Neural progenitor cell (in vitro differentiated cells): ENCODE results near the gene NT5DC2. TPM values are rescaled to one million over a fixed set of nuclear protein-coding genes. Genes with fewer than 3 reads are reported as not detected.

Source experiments
- DNase-seq: peaks from one replicate; pipeline ENCODE4 v3.0.0-alpha.2; 2016; ENCODE audit warnings: low spot score
- H2AFZ ChIP-seq: fragments of 200-600 bp; sonication (generic); replicated peaks from 2 replicates; pipeline ENCODE4 v1.6.1; 2016; ENCODE audit warnings: antibody characterized with exemption
- H3F3A ChIP-seq: fragments of 200-600 bp; sonication (generic); 2 replicates; pipeline ENCODE4 v1.6.1; 2016; ENCODE audit warnings: antibody characterized with exemption, low read depth
- H3K27ac ChIP-seq: fragments of 200-600 bp; sonication (generic); 2 replicates; pipeline ENCODE4 v1.5.1; 2016; ENCODE audit warnings: mild to moderate bottlenecking
- H3K27me3 ChIP-seq: fragments of 200-600 bp; sonication (generic); 2 replicates; pipeline ENCODE4 v1.6.1; 2016; ENCODE audit warnings: mild to moderate bottlenecking, moderate library complexity
- H3K36me3 ChIP-seq: fragments of 200-600 bp; sonication (generic); 2 replicates; pipeline ENCODE4 v1.5.1; 2016
- H3K4me1 ChIP-seq: fragments of 200-600 bp; sonication (generic); 2 replicates; pipeline ENCODE4 v1.6.1; 2016; ENCODE audit warnings: mixed run types
- H3K4me2 ChIP-seq: fragments of 200-600 bp; sonication (generic); 2 replicates; pipeline ENCODE4 v1.6.1; 2016
- H3K4me3 ChIP-seq: fragments of 200-600 bp; sonication (generic); 2 replicates; pipeline ENCODE4 v1.5.1; 2016
- H3K79me2 ChIP-seq: fragments of 200-600 bp; sonication (generic); 2 replicates; pipeline ENCODE4 v1.6.1; 2016; ENCODE audit warnings: low read depth
- H3K9ac ChIP-seq: fragments of 200-600 bp; sonication (generic); 2 replicates; pipeline ENCODE4 v1.6.1; 2016
- H3K9me3 ChIP-seq: fragments of 200-600 bp; sonication (generic); 2 replicates; pipeline ENCODE4 v1.5.1; 2016; ENCODE audit warnings: low read depth
- H4K20me1 ChIP-seq: fragments of 200-600 bp; sonication (generic); 2 replicates; pipeline ENCODE4 v1.6.1; 2016; ENCODE audit warnings: low read depth
- H3K27ac Mint-ChIP-seq: 3 replicates; pipeline ENCODE4 v1.8.0; 2021; ENCODE audit warnings: mixed read lengths
- H3K27me3 Mint-ChIP-seq: 2 replicates; pipeline ENCODE4 v1.8.0; 2022; ENCODE audit warnings: low read depth, mild to moderate bottlenecking, inconsistent platforms, moderate library complexity, mixed read lengths; ENCODE audit not compliant: insufficient read depth
- H3K36me3 Mint-ChIP-seq: 3 replicates; pipeline ENCODE4 v1.8.0; 2021; ENCODE audit warnings: mixed read lengths
- H3K4me1 Mint-ChIP-seq: 3 replicates; pipeline ENCODE4 v1.8.0; 2021; ENCODE audit warnings: mixed read lengths
- H3K4me3 Mint-ChIP-seq: 3 replicates; pipeline ENCODE4 v1.8.0; 2021; ENCODE audit warnings: mild to moderate bottlenecking, moderate library complexity, mixed read lengths
- H3K9me3 Mint-ChIP-seq: 3 replicates; pipeline ENCODE4 v1.8.0; 2020; ENCODE audit warnings: mixed read lengths
- CTCF ChIP-seq: fragments of 200-600 bp; sonication (generic); IDR thresholded peaks from 2 replicates; pipeline ENCODE4 v1.5.1; 2017; ENCODE audit warnings: antibody characterized with exemption, mild to moderate bottlenecking
- EZH2 ChIP-seq: fragments of 200-600 bp; sonication (generic); IDR thresholded peaks from 2 replicates; pipeline ENCODE4 v1.6.1; 2017; ENCODE audit warnings: antibody characterized with exemption, mild to moderate bottlenecking, moderate library complexity
- EZH2phosphoT487 ChIP-seq: fragments of 200-600 bp; sonication (generic); IDR thresholded peaks from 2 replicates; pipeline ENCODE4 v1.6.1; 2017; ENCODE audit warnings: antibody characterized with exemption
- total RNA-seq: library from RNA; depleted of rRNA; stranded (reverse); fragments of >200 nt; gene quantifications from 2 replicates; pipeline ENCODE4 v1.2.3, GENCODE V29; 2015; ENCODE audit warnings: low replicate concordance

NT5DC2 gene
- total RNA-seq, 1 donor from 2014 or later: 210 TPM

- no peaks in the 10 kb centered on the region for H3K79me2 ChIP-seq
- no peaks in the 10 kb centered on the region for H3K36me3 ChIP-seq
- no peaks in the 10 kb centered on the region for H3K9me3 Mint-ChIP-seq
- peaks cover 4% of the 10 kb centered on the region for H4K20me1 ChIP-seq
- H3K9me3 ChIP-seq: no peaks in the 10 kb centered on the region
- no peak for TF ChIP-seq EZH2phosphoT487
- TF ChIP-seq CTCF: no peak
- TF ChIP-seq EZH2: no peak
- H3K27ac ChIP-seq: no peak overlapping the region
- no peaks in the 10 kb centered on the region for H3K27me3 ChIP-seq
- H3K27ac Mint-ChIP-seq: no peak overlapping the region
- no peak overlapping the region for H3K4me3 Mint-ChIP-seq
- no peaks in the 10 kb centered on the region for H3K36me3 Mint-ChIP-seq
- peaks cover 6% of the 10 kb centered on the region for H3K4me1 ChIP-seq
- no peak overlapping the region for H2AFZ ChIP-seq
- peaks cover 7% of the 10 kb centered on the region for H3F3A ChIP-seq
- H3K9ac ChIP-seq: no peak overlapping the region
- H3K27me3 Mint-ChIP-seq: peaks cover 6% of the 10 kb centered on the region
- DNase-seq: no peak
- H3K4me3 ChIP-seq: no peak overlapping the region
- H3K4me1 Mint-ChIP-seq: peaks cover 4% of the 10 kb centered on the region
- no peak overlapping the region for H3K4me2 ChIP-seq
These were observed 35.3 kb downstream of the NT5DC2 start for GRCh38 chr3:52498137-52499054.

GRCh38 chr3:52495777-52496602, 37.7 kb downstream of the NT5DC2 start:
- TF ChIP-seq EZH2 (no peak), EZH2phosphoT487 (no peak), CTCF (no peak)
- no peaks in the 10 kb centered on the region for H3K9me3 Mint-ChIP-seq
- no peak for DNase-seq
- Histone ChIP-seq H3K36me3 (no peaks in the 10 kb centered on the region), H3K4me3 (no peak overlapping the region), H4K20me1 (peaks cover 11% of the 10 kb centered on the region), H3K9me3 (no peaks in the 10 kb centered on the region), H3K27ac (no peak overlapping the region), H3F3A (peaks cover 7% of the 10 kb centered on the region), H3K27me3 (no peaks in the 10 kb centered on the region), H3K9ac (no peak overlapping the region), H3K4me1 (peaks cover 6% of the 10 kb centered on the region), H2AFZ (no peak overlapping the region), H3K4me2 (no peak overlapping the region), H3K79me2 (no peaks in the 10 kb centered on the region)
- H3K4me3 Mint-ChIP-seq: no peak overlapping the region
- H3K4me1 Mint-ChIP-seq: peaks cover 10% of the 10 kb centered on the region
- H3K27ac Mint-ChIP-seq: no peak overlapping the region
- peaks cover 7% of the 10 kb centered on the region for H3K36me3 Mint-ChIP-seq
- H3K27me3 Mint-ChIP-seq: peaks cover 4% of the 10 kb centered on the region

- Mint-ChIP-seq H3K9me3 (no peaks in the 10 kb centered on the region), H3K4me3 (peak within 1 kb of the TSS; percentile 11), H3K27me3 (peaks cover 6% of the 10 kb centered on the region), H3K4me1 (peaks cover 10% of the 10 kb centered on the region), H3K36me3 (peaks cover 8% of the 10 kb centered on the region), H3K27ac (no peak within 1 kb of the TSS)
- no peak within 1 kb of the TSS for H2AFZ ChIP-seq
- TF ChIP-seq EZH2 (no peak), CTCF (no peak), EZH2phosphoT487 (no peak)
- no peak for DNase-seq
- H4K20me1 ChIP-seq: peaks cover 18% of the 10 kb centered on the region
- no peaks in the 10 kb centered on the region for H3K79me2 ChIP-seq
- H3K36me3 ChIP-seq: no peaks in the 10 kb centered on the region
- no peak within 1 kb of the TSS for H3K9ac ChIP-seq
- no peaks in the 10 kb centered on the region for H3K27me3 ChIP-seq
- no peak within 1 kb of the TSS for H3K4me3 ChIP-seq
- H3F3A ChIP-seq: peaks cover 7% of the 10 kb centered on the region
- no peaks in the 10 kb centered on the region for H3K9me3 ChIP-seq
- peak within 1 kb of the TSS; percentile 53 for H3K27ac ChIP-seq
- H3K4me1 ChIP-seq: peaks cover 6% of the 10 kb centered on the region
- no peak within 1 kb of the TSS for H3K4me2 ChIP-seq
These were observed 38.7 kb downstream of the NT5DC2 start, which contains the start of gene STAB1 for GRCh38 chr3:52494886-52495495. Gene STAB1 (plus strand): TSS chr3:52495338. CDS start chr3:52495414, 76 bp downstream.
